HUES6 (cell line): Measurements from ENCODE around the gene TNXB.
"Not testable (repeated sequence)": the region's sequence is repeated elsewhere in the genome, so short reads cannot be mapped to it uniquely, and the experiment has no call there.

Source experiments
- H3K27ac ChIP-seq: 2 replicates; pipeline ENCODE4 v1.7.0; 2013; ENCODE audit warnings: low read depth, mild to moderate bottlenecking, low read length, inconsistent platforms
- H3K27me3 ChIP-seq: 2 replicates; pipeline ENCODE4 v1.6.1; 2013; ENCODE audit warnings: low read length; ENCODE audit not compliant: control insufficient read depth, insufficient read depth
- H3K36me3 ChIP-seq: 2 replicates; pipeline ENCODE4 v1.6.1; 2013; ENCODE audit warnings: low read length; ENCODE audit not compliant: control insufficient read depth, insufficient read depth
- H3K4me1 ChIP-seq: 2 replicates; pipeline ENCODE4 v1.6.1; 2013; ENCODE audit warnings: low read length; ENCODE audit not compliant: control insufficient read depth, insufficient read depth
- H3K4me3 ChIP-seq: 2 replicates; pipeline ENCODE4 v1.5.1; 2013; ENCODE audit warnings: low read depth, low read length
- H3K9ac ChIP-seq: one replicate; pipeline ENCODE4 v1.6.1; 2013; ENCODE audit warnings: mild to moderate bottlenecking, low read length
- H3K9me3 ChIP-seq: 2 replicates; pipeline ENCODE4 v1.6.1; 2013; ENCODE audit warnings: low read depth, low read length; ENCODE audit not compliant: control insufficient read depth, insufficient read depth

TNXB gene

GRCh38 chr6:32055756-32056155 is 53.4 kb downstream of the TNXB start:
- not testable (repeated sequence) for H3K36me3 ChIP-seq, H3K9me3 ChIP-seq, H3K4me1 ChIP-seq, H3K27me3 ChIP-seq, H3K27ac ChIP-seq, H3K9ac ChIP-seq, H3K4me3 ChIP-seq

GRCh38 chr6:32053314-32053713 is 55.8 kb downstream of the TNXB start:
- H3K27me3 ChIP-seq, H3K27ac ChIP-seq, H3K4me1 ChIP-seq, H3K36me3 ChIP-seq, H3K9ac ChIP-seq, H3K4me3 ChIP-seq, H3K9me3 ChIP-seq: not testable (repeated sequence)

GRCh38 chr6:32052626-32053025 is 56.5 kb downstream of the TNXB start:
- H3K4me1 ChIP-seq, H3K27me3 ChIP-seq, H3K9me3 ChIP-seq, H3K27ac ChIP-seq, H3K4me3 ChIP-seq, H3K36me3 ChIP-seq, H3K9ac ChIP-seq: not testable (repeated sequence)

GRCh38 chr6:32050562-32050961 is 58.6 kb downstream of the TNXB start:
- Histone ChIP-seq H3K4me1 (peaks cover 22% of the 10 kb centered on the region), H3K9ac (no peak overlapping the region), H3K9me3 (no peaks in the 10 kb centered on the region), H3K27ac (no peak overlapping the region), H3K27me3 (no peaks in the 10 kb centered on the region; the same call in 1 of the 2 replicates), H3K36me3 (no peaks in the 10 kb centered on the region), H3K4me3 (no peak overlapping the region)

- H3K4me3 ChIP-seq, H3K36me3 ChIP-seq, H3K27me3 ChIP-seq, H3K9me3 ChIP-seq, H3K27ac ChIP-seq, H3K9ac ChIP-seq: not testable (repeated sequence)
- peaks cover 22% of the 10 kb centered on the region for H3K4me1 ChIP-seq
These were observed 59.4 kb downstream of the TNXB start for GRCh38 chr6:32049736-32050135.

DNA sequence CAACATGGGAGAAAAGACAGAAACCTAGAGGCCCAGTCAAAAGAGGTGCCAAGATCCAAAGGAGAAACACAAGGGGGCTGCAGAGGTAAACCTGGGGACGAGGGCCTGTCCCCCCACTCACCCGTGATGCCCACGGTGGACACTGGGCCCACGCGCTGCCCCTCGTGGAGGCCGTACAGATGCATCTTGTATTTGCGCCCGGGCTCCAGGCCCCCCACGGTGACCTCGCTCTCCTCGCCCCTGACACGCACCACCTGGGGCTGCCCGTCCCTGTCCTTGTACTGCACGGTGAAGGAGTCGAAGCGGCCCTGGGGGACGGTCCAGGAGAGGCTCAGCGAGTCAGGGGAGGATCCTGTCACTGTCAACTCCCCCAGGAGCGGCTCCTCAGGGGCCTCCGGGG is 60.0 kb downstream of the TNXB start:
- H3K36me3 ChIP-seq, H3K27me3 ChIP-seq, H3K27ac ChIP-seq, H3K9me3 ChIP-seq, H3K4me3 ChIP-seq, H3K9ac ChIP-seq: not testable (repeated sequence)
- H3K4me1 ChIP-seq, result peaks cover 22% of the 10 kb centered on the region

DNA sequence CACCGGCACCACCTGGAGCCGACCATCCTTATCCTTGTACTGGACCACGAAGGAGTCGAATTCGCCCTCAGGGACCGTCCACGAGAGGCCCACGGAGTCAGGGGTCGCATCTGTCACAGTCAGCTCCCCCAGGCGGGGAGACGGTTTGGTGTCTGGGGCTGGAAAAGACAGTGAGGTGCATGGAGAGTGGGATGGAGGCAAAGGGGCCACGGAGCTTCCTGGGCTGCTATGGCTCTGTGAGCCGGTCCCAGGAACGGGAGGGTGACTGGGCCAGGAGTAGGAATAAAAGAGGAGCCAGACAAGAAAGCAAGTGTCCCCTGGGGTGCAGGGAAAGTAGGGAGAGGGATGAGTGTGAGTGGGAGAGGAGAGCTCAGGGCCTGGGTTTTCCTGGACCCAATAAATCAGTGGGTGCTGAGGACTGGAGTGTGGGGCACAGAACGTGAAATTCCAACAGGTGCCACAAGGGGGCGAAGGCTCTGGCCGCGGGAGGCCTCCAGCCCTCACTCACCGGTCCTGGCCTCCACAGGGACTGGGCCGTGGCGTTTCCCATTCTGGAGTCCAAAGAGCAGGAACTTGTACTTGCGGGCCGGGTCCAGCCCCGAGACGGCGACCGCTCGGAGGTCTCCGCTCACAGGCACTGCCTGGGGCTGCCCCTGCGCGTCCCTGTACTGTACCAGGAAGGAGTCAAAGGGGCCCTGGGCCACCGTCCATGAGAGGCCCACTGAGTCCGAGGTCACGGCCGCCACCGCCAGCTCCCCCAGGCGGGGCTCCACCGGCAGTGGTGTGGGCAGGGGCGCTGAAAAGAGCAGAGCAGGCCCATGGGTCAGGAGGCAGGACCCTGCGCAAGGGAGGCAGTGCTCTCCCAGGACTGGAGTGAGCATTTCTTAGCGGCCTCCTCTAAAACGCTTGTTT is 61.0 kb downstream of the TNXB start:
- H3K4me3 ChIP-seq, result no peak overlapping the region
- no peak overlapping the region for H3K27ac ChIP-seq
- no peak overlapping the region for H3K9ac ChIP-seq
- H3K9me3 ChIP-seq, result no peaks in the 10 kb centered on the region
- peaks cover 22% of the 10 kb centered on the region for H3K4me1 ChIP-seq
- H3K27me3 ChIP-seq, result no peaks in the 10 kb centered on the region; the same call in 1 of the 2 replicates
- H3K36me3 ChIP-seq, result no peaks in the 10 kb centered on the region

DNA sequence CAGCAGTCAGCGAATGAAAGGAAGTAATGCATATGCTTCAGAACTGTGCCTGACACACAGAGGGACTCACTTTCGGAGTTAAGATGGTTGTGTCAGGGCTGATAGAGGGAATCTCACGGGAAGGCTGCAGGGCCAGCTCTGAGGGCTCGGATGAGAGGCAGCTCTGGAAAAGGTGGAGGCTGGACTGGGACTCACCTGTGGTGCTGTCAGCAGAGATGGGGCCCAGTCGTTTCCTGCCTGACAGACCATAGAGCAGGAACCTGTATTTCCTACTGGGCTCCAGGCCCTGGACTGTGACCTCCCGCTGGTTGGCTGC is 61.6 kb downstream of the TNXB start:
- H3K4me3 ChIP-seq, result no peak overlapping the region
- H3K27me3 ChIP-seq, result no peaks in the 10 kb centered on the region; the same call in 1 of the 2 replicates
- peaks cover 22% of the 10 kb centered on the region for H3K4me1 ChIP-seq
- H3K36me3 ChIP-seq, result no peaks in the 10 kb centered on the region
- no peak overlapping the region for H3K27ac ChIP-seq
- H3K9ac ChIP-seq, result no peak overlapping the region
- H3K9me3 ChIP-seq, result no peaks in the 10 kb centered on the region

GRCh38 chr6:32047084-32047478 is 62.1 kb downstream of the TNXB start:
- no peak overlapping the region for H3K27ac ChIP-seq
- no peak overlapping the region for H3K9ac ChIP-seq
- no peaks in the 10 kb centered on the region for H3K9me3 ChIP-seq
- no peaks in the 10 kb centered on the region; the same call in 1 of the 2 replicates for H3K27me3 ChIP-seq
- H3K4me1 ChIP-seq, result peaks cover 22% of the 10 kb centered on the region
- no peaks in the 10 kb centered on the region for H3K36me3 ChIP-seq
- H3K4me3 ChIP-seq, result no peak overlapping the region

DNA sequence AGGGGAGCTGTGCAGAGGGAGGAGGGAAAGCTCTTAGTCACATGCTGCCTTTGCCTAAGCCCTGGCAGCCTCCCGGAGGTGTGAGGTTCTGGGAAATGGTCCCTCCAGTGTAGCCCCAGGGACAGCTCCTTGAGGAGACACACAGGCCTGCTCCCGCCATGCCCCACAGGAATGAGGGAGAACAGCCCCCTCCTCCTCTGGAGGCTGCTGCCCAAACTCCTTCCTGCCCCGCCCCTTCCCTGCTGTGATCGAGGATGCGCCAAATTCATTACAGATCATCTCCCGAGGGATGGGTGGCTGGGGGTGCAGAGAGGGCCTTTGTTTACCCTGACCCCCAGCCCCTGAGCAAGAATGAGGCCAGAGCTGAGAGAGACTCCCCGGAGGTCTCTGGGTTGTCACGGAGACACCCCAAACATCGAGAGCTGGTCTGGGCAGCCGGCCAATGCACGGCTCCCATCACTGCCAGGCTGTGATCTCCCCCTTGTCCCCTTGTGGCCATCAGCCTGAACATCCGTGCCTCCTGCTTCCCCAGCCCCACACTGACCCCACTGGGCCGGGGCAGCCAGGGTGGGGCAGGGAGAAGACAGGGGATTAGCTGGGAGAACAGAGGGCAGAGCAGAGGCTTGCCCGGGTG is 62.6 kb downstream of the TNXB start:
- Histone ChIP-seq H3K4me3 (no peak overlapping the region), H3K27me3 (no peaks in the 10 kb centered on the region; the same call in 1 of the 2 replicates), H3K9ac (no peak overlapping the region), H3K4me1 (peaks cover 22% of the 10 kb centered on the region), H3K27ac (peak overlapping the region; percentile 6; the same call in 1 of the 2 replicates), H3K9me3 (no peaks in the 10 kb centered on the region), H3K36me3 (no peaks in the 10 kb centered on the region)

DNA sequence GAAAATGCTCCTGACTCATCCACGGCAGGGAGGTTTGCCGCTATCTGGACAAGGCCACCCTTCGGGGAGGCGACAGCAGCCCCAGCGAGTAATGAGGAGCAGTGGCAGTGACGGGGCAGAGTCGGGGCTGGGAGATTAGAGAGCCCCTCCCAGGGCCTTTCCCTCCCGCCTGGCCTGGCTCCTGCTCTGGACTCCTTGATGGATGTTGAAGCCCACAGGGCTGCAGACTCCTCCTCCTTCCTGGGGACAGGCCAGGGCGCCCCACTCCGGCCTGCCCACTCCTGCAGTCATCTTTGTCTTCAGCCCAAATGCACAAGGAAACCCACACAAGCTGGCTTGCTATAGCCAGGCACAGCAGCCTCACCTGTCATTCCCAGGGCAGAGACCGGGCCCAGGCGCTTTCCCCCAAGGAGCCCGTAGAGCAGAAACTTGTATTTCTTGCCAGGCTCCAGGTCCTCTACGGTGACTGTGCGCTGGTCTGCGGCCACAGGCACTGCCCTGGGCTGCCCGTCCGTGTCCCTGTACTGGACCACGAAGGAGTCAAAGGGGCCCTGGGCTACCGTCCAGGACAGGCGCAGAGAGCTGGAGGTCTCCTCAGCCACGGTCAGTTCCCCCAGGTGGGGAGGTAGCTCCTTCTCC is 63.2 kb downstream of the TNXB start:
- no peak overlapping the region for H3K4me3 ChIP-seq
- no peaks in the 10 kb centered on the region; the same call in 1 of the 2 replicates for H3K27me3 ChIP-seq
- H3K9me3 ChIP-seq, result no peaks in the 10 kb centered on the region
- peaks cover 22% of the 10 kb centered on the region for H3K4me1 ChIP-seq
- no peaks in the 10 kb centered on the region for H3K36me3 ChIP-seq
- no peak overlapping the region for H3K9ac ChIP-seq
- peak overlapping the region; percentile 6; the same call in 1 of the 2 replicates for H3K27ac ChIP-seq
